Measurements from ENCODE around the gene MBP. TPM values are rescaled to one million over a fixed set of nuclear protein-coding genes. Genes with fewer than 3 reads are reported as not detected.

Gene MBP
- total and polyA plus RNA-seq, 2 donors (not counting 3 experiments of a cell fraction or from before 2014, with no cell fraction given), result 1.7 to 2.3 TPM

GRCh38 chr18:77155031-77155430 lies 22.4 kb upstream of the MBP start:
- Histone ChIP-seq H3K4me1 (ENCODE audit: control insufficient read depth, extremely low read depth, insufficient read depth, low read length) (no peaks in the 10 kb centered on the region), H3K27me3 (ENCODE audit: control insufficient read depth in 2 of 2, insufficient read depth in 2 of 2, low read length in 2 of 2) (peaks cover 0 to 2% of the 10 kb centered on the region in 2 experiments), H2AFZ (ENCODE audit: low read depth, low read length) (no peak overlapping the region), H3K27ac (ENCODE audit: insufficient read depth, low read depth, low read length) (no peak overlapping the region), H3K4me2 (ENCODE audit: insufficient read depth, low read length) (no peak overlapping the region), H3K36me3 (ENCODE audit: control insufficient read depth in 2 of 2, extremely low read depth in 1 of 2, insufficient read depth in 2 of 2, low read length in 2 of 2) (no peaks in the 10 kb centered on the region), H3K79me2 (ENCODE audit: control insufficient read depth, insufficient read depth, low read length) (no peaks in the 10 kb centered on the region), H3K9me1 (replicated peaks; ENCODE audit: control insufficient read depth, extremely low read depth, insufficient read depth, low read length) (no peaks in the 10 kb centered on the region), H3K9ac (replicated peaks; ENCODE audit: extremely low read depth, insufficient read depth, low read length) (no peak overlapping the region), H3K9me3 (replicated peaks; ENCODE audit: control insufficient read depth, insufficient read depth, low read length) (no peaks in the 10 kb centered on the region), H4K20me1 (replicated peaks; ENCODE audit: control insufficient read depth, extremely low read depth, insufficient read depth, low read length) (no peaks in the 10 kb centered on the region), H3K4me3 (replicated peaks in 1 of 3; ENCODE audit: insufficient read depth in 1 of 3, low read depth in 1 of 3, low read length in 3 of 3) (no peak overlapping the region)
- intact Hi-C loops (cut with micrococcal nuclease), result no loop called here
- BruUV-seq (replicated peaks), result no TSS peak
- ChIA-PET POLR2A (no interaction called here), CTCF (interaction anchor here (1.0 kb wide), 1 partner anchor 13 kb away, joined by 3 read pairs; no protein-coding TSS in a partner anchor)
- dilution Hi-C loops (cut with MboI; ENCODE audit: extremely low pct_ligation_motif_present, low sequenced_read_pairs), result no loop called here
- no peak for DNase-seq (ENCODE audit: low read depth, low spot score)
- no peak for FAIRE-seq
- no peak for TF ChIP-seq CTCF (IDR thresholded peaks at IDR 0.05; ENCODE audit: extremely low read depth in 1 of 2, insufficient read depth in 1 of 2, low read depth in 1 of 2, low read length in 2 of 2)
- no peak for TF ChIP-seq JUN (IDR thresholded peaks at IDR 0.05; ENCODE audit: borderline replicate concordance, insufficient read depth, insufficient read length, low read depth)
- no peak for TF ChIP-seq POLR2A (IDR thresholded peaks at IDR 0.05; ENCODE audit: low read depth, low read length)
- no peak for TF ChIP-seq FOS (IDR thresholded peaks at IDR 0.05; ENCODE audit: borderline replicate concordance, insufficient read depth, low read length)
- TF ChIP-seq POLR2AphosphoS5 (IDR thresholded peaks at IDR 0.05; ENCODE audit: insufficient read depth, low read depth, low read length), result no peak
- no peak for TF ChIP-seq GATA2 (IDR thresholded peaks at IDR 0.05; ENCODE audit: insufficient read depth, insufficient read length, low read depth, low read length)
- TF ChIP-seq MAX (IDR thresholded peaks at IDR 0.05; ENCODE audit: insufficient read depth, insufficient read length), result no peak
- no peak for TF ChIP-seq EZH2 (IDR thresholded peaks at IDR 0.05; ENCODE audit: borderline replicate concordance, low read depth, low read length, severe bottlenecking)
- TF ChIP-seq MYC (IDR thresholded peaks at IDR 0.05; ENCODE audit: low read depth, low read length), result no peak

Measured in endothelial cell of umbilical vein (primary cell).